Fibroblast of lung (primary cell): ENCODE measurements around the gene DDRGK1. TPM values are rescaled to one million over a fixed set of nuclear protein-coding genes. Genes with fewer than 3 reads are reported as not detected.

Experiments used
- DNase-seq, 2 donors: peaks; one replicate each; pipeline versions ENCODE4 v3.0.0 to v3.0.0-alpha.2; 2010; ENCODE audit warnings: low read depth in 2 of 2
- H2AFZ ChIP-seq: 2 replicates; pipeline ENCODE4 v1.5.1; 2012; ENCODE audit warnings: low read length, control low read depth, inconsistent platforms
- H3K27ac ChIP-seq: 2 replicates; pipeline ENCODE4 v1.5.1; 2011; ENCODE audit warnings: low read length, control low read depth; ENCODE audit not compliant: insufficient read depth
- H3K27me3 ChIP-seq: 2 replicates; pipeline ENCODE4 v1.5.1; 2011; ENCODE audit warnings: mild to moderate bottlenecking, low read length; ENCODE audit not compliant: control insufficient read depth, insufficient read depth
- H3K36me3 ChIP-seq: 2 replicates; pipeline ENCODE4 v1.5.1; 2011; ENCODE audit warnings: low read length; ENCODE audit not compliant: control insufficient read depth, insufficient read depth
- H3K4me1 ChIP-seq: 2 replicates; pipeline ENCODE4 v1.5.1; 2011; ENCODE audit warnings: low read length; ENCODE audit not compliant: control insufficient read depth, insufficient read depth; ENCODE audit errors: extremely low read depth
- H3K4me2 ChIP-seq: 2 replicates; pipeline ENCODE4 v1.5.1; 2011; ENCODE audit warnings: low read length, control low read depth; ENCODE audit not compliant: insufficient read depth; ENCODE audit errors: extremely low read depth
- H3K4me3 ChIP-seq, 4 experiments: fragments of 200-600 bp in 1 of 4; sonication (generic) in 1 of 4; replicated peaks in 1 of 4; 2 replicates each; pipeline ENCODE4 v1.5.1; 2011 to 2016; ENCODE audit warnings: low read length in 4 of 4, low read depth in 3 of 4, mild to moderate bottlenecking in 3 of 4, control low read depth in 2 of 4, inconsistent platforms in 1 of 4, mixed read lengths in 1 of 4; ENCODE audit not compliant: insufficient read depth in 1 of 4; ENCODE audit errors: control extremely low read depth in 1 of 4
- H3K79me2 ChIP-seq: 2 replicates; pipeline ENCODE4 v1.5.1; 2012; ENCODE audit warnings: mild to moderate bottlenecking, low read length, inconsistent platforms; ENCODE audit not compliant: control insufficient read depth, insufficient read depth
- H3K9ac ChIP-seq: 2 replicates; pipeline ENCODE4 v1.5.1; 2011; ENCODE audit warnings: mild to moderate bottlenecking, low read length, control low read depth; ENCODE audit not compliant: insufficient read depth
- H3K9me3 ChIP-seq: 2 replicates; pipeline ENCODE4 v1.5.1; 2012; ENCODE audit warnings: low read depth, low read length; ENCODE audit not compliant: control insufficient read depth, insufficient read depth
- H4K20me1 ChIP-seq: 2 replicates; pipeline ENCODE4 v1.5.1; 2011; ENCODE audit warnings: low read length; ENCODE audit not compliant: control insufficient read depth, insufficient read depth; ENCODE audit errors: extremely low read depth
- EZH2 ChIP-seq: IDR thresholded peaks from 2 replicates; pipeline ENCODE4 v1.5.1; 2012; ENCODE audit warnings: low read length, control low read depth, mild to moderate bottlenecking; ENCODE audit errors: missing control alignments
- polyA plus RNA-seq, 2 donors: library from polyadenylated mRNA; depleted of rRNA in 1 of 2; stranded (reverse) in 1 of 2; unstranded in 1 of 2; fragments of >200 nt; gene quantifications; 2 replicates each; pipeline ENCODE4 v1.2.1, GENCODE V29; 2011 to 2012; ENCODE audit warnings: missing spikeins in 1 of 2
- total RNA-seq: library from RNA; depleted of rRNA; stranded (reverse); fragments of >200 nt; gene quantifications from 2 replicates; pipeline ENCODE4 v1.2.1, GENCODE V29; 2014
- TF ChIP-seq, protein P1 (sequence below), 2 donors: IDR thresholded peaks in 1 of 2; conservative IDR thresholded peaks in 1 of 2; 1 replicate in 1 of 2; 2 replicates in 1 of 2; pipeline ENCODE4 v1.5.1; 2011 to 2012; ENCODE audit warnings: low read length in 2 of 2, control low read depth in 1 of 2, inconsistent platforms in 1 of 2, low read depth in 1 of 2, mild to moderate bottlenecking in 1 of 2

Gene DDRGK1
- total and polyA plus RNA-seq, 2 donors (not counting 1 experiment from before 2014, with no cell fraction given) = 35.5 to 37.5 TPM

DNA sequence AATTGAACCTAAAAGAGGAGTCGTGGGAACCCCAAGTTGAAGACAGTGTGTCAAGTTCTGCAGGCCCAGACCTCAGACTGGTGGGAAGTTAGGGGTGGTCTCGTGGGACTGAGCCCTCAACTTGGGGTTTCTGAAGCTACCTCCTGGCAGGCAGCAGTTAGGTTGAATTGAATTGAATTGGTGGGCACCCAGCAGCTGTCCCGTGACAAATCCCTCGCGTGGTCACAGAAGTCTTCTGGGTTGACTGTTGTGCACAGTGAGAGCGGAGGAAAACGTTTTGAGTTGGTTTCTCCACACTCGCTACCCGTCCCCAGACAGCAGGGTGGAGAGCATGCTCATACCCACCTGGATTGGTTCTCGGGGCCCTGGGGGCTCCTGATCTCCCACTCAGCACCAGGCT, 21.6 kb upstream of the DDRGK1 start:
- TF ChIP-seq EZH2 = no peak
- TF ChIP-seq, protein P1, sequence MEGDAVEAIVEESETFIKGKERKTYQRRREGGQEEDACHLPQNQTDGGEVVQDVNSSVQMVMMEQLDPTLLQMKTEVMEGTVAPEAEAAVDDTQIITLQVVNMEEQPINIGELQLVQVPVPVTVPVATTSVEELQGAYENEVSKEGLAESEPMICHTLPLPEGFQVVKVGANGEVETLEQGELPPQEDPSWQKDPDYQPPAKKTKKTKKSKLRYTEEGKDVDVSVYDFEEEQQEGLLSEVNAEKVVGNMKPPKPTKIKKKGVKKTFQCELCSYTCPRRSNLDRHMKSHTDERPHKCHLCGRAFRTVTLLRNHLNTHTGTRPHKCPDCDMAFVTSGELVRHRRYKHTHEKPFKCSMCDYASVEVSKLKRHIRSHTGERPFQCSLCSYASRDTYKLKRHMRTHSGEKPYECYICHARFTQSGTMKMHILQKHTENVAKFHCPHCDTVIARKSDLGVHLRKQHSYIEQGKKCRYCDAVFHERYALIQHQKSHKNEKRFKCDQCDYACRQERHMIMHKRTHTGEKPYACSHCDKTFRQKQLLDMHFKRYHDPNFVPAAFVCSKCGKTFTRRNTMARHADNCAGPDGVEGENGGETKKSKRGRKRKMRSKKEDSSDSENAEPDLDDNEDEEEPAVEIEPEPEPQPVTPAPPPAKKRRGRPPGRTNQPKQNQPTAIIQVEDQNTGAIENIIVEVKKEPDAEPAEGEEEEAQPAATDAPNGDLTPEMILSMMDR (conservative IDR thresholded peaks at IDR 0.05 in 1 of 2, IDR thresholded peaks at IDR 0.05 in 1 of 2; ENCODE audit: low read depth in 1 of 2, low read length in 2 of 2) = no peak
- Histone ChIP-seq H3K4me1 (no peaks in the 10 kb centered on the region), H3K79me2 (no peaks in the 10 kb centered on the region), H3K4me3 (no peak overlapping the region), H3K27me3 (no peaks in the 10 kb centered on the region), H4K20me1 (no peaks in the 10 kb centered on the region), H3K27ac (no peak overlapping the region), H3K36me3 (peaks cover 1% of the 10 kb centered on the region), H2AFZ (no peak overlapping the region), H3K9ac (no peak overlapping the region), H3K4me2 (no peak overlapping the region), H3K9me3 (no peaks in the 10 kb centered on the region)
- DNase-seq = no peak

GRCh38 chr20:3224681-3225421, 20.4 kb upstream of the DDRGK1 start:
- no peaks in the 10 kb centered on the region for H4K20me1 ChIP-seq
- no peaks in the 10 kb centered on the region for H3K9me3 ChIP-seq
- no peak overlapping the region for H2AFZ ChIP-seq
- no peak for DNase-seq
- peaks cover 4% of the 10 kb centered on the region for H3K36me3 ChIP-seq
- no peak overlapping the region for H3K27ac ChIP-seq
- no peaks in the 10 kb centered on the region for H3K27me3 ChIP-seq
- TF ChIP-seq, protein P1 (conservative IDR thresholded peaks at IDR 0.05 in 1 of 2, IDR thresholded peaks at IDR 0.05 in 1 of 2; ENCODE audit: low read depth in 1 of 2, low read length in 2 of 2) = no peak
- TF ChIP-seq EZH2 = no peak
- no peak overlapping the region for H3K9ac ChIP-seq
- H3K4me3 ChIP-seq = no peak overlapping the region
- no peaks in the 10 kb centered on the region for H3K4me1 ChIP-seq
- no peaks in the 10 kb centered on the region for H3K79me2 ChIP-seq
- no peak overlapping the region for H3K4me2 ChIP-seq

- TF ChIP-seq, protein P1 (conservative IDR thresholded peaks at IDR 0.05 in 1 of 2, IDR thresholded peaks at IDR 0.05 in 1 of 2; ENCODE audit: low read depth in 1 of 2, low read length in 2 of 2) = no peak
- TF ChIP-seq EZH2 = no peak
- Histone ChIP-seq H3K4me1 (no peaks in the 10 kb centered on the region), H3K4me2 (no peak overlapping the region)
Observed at GRCh38 chr20:3223994-3224680, 19.7 kb upstream of the DDRGK1 start.

More at GRCh38 chr20:3223994-3224680, 19.7 kb upstream of the DDRGK1 start:
- no peak overlapping the region for H3K4me3 ChIP-seq
- no peaks in the 10 kb centered on the region for H3K79me2 ChIP-seq
- H3K9me3 ChIP-seq = no peaks in the 10 kb centered on the region
- H4K20me1 ChIP-seq = no peaks in the 10 kb centered on the region
- H3K9ac ChIP-seq = no peak overlapping the region
- no peak for DNase-seq
- no peak overlapping the region for H3K27ac ChIP-seq
- H3K36me3 ChIP-seq = peaks cover 5% of the 10 kb centered on the region
- no peaks in the 10 kb centered on the region for H3K27me3 ChIP-seq
- H2AFZ ChIP-seq = no peak overlapping the region
